A549 (cell line): ENCODE results near the gene TRMT44.

Experiments
- CTCF ChIP-seq: fragments of >200 bp; sonication (Bioruptor Twin); formaldehyde crosslinking; IDR thresholded peaks from 3 replicates; pipeline ENCODE4 v1.5.1; 2016
- POLR2A ChIP-seq: IDR thresholded peaks from 2 replicates; pipeline ENCODE4 v1.6.1; 2012; ENCODE audit warnings: mild to moderate bottlenecking, low read length
- SMC3 ChIP-seq: fragments of >200 bp; sonication (Bioruptor Twin); formaldehyde crosslinking; IDR thresholded peaks from 3 replicates; pipeline ENCODE4 v1.6.1; 2018; ENCODE audit warnings: inconsistent platforms
- SREBF2 ChIP-seq: fragments of 450-650 bp; IDR thresholded peaks from 2 replicates; pipeline ENCODE4 v1.6.1; 2014; ENCODE audit warnings: mild to moderate bottlenecking, moderate library complexity

GRCh38 chr4:8402640-8403039 is 37.9 kb upstream of the TRMT44 start:
- no peak for TF ChIP-seq POLR2A
- no peak for TF ChIP-seq SMC3
- TF ChIP-seq SREBF2, result no peak
- no peak for TF ChIP-seq CTCF
